Measurements from ENCODE around the gene NBEAL2. TPM values are rescaled to one million over a fixed set of nuclear protein-coding genes. Genes with fewer than 3 reads are reported as not detected.

Gene NBEAL2
- total RNA-seq, 4 donors from 2014 or later, result 128 to 297 (median 185) TPM

DNA sequence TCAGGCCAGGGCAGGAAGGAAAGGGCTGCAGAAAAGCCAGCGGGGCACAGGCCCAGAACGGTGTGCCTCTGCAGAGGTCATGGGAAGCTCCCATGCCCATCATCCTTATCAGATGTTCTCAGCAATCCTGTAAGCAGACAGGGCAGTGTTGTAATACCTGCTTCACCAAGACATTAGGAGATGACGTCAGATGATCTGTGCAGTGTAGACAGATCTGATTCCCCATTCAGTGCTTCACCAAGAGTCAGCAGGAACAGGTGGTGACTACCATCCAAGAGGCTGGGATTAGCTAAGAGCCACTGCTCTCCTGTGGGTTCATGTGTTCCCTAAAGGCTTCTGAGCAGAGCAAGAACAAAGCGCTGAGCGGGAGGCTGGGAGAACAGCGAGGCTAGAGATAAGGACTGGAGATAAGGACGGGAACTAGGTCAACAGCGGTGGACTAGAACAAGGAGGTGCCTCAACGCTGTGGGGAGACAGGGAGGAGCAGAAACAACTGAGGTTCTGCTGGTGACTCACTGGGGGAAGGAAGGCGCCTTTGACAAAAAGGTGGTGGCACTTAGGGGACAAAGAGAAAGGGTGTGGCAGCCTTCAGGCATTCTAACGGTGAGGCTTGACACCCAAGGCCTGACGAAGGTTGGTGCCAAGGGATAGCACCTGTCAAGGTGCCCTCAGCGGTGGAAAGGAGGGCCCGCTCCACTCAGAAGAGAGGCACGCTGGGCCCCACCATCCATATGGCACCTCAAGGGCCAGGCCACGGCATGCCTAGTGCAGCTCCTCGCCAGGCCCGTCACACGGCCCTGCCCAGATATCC lies 31.3 kb upstream of the NBEAL2 start:
- H3K27ac ChIP-seq, result peak overlapping the region; percentile 88 to 96 (median 93)
- no peaks in the 10 kb centered on the region for H3K9me3 ChIP-seq
- TF ChIP-seq, protein P1, sequence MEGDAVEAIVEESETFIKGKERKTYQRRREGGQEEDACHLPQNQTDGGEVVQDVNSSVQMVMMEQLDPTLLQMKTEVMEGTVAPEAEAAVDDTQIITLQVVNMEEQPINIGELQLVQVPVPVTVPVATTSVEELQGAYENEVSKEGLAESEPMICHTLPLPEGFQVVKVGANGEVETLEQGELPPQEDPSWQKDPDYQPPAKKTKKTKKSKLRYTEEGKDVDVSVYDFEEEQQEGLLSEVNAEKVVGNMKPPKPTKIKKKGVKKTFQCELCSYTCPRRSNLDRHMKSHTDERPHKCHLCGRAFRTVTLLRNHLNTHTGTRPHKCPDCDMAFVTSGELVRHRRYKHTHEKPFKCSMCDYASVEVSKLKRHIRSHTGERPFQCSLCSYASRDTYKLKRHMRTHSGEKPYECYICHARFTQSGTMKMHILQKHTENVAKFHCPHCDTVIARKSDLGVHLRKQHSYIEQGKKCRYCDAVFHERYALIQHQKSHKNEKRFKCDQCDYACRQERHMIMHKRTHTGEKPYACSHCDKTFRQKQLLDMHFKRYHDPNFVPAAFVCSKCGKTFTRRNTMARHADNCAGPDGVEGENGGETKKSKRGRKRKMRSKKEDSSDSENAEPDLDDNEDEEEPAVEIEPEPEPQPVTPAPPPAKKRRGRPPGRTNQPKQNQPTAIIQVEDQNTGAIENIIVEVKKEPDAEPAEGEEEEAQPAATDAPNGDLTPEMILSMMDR (IDR thresholded peaks at IDR 0.05), result no peak
- TF ChIP-seq POLR2A (IDR thresholded peaks at IDR 0.05), result peak in 1 of 4 donors; percentile 27
- DNase-seq, result no peak
- H3K4me1 ChIP-seq, result peaks cover 64 to 98% (median 89%) of the 10 kb centered on the region in 3 donors
- 33 to 40% methylated on average over 14 to 15 of the region's 19 CpGs for WGBS, 2 donors
- H3K4me3 ChIP-seq, result peak overlapping the region in 1 of 4 donors; percentile 7
- H3K36me3 ChIP-seq, result peaks cover 0 to 4% (median 0%) of the 10 kb centered on the region in 3 donors
- intact Hi-C loops (cut with DNase I), result no loop called here
- H3K27me3 ChIP-seq, result no peaks in the 10 kb centered on the region

DNA sequence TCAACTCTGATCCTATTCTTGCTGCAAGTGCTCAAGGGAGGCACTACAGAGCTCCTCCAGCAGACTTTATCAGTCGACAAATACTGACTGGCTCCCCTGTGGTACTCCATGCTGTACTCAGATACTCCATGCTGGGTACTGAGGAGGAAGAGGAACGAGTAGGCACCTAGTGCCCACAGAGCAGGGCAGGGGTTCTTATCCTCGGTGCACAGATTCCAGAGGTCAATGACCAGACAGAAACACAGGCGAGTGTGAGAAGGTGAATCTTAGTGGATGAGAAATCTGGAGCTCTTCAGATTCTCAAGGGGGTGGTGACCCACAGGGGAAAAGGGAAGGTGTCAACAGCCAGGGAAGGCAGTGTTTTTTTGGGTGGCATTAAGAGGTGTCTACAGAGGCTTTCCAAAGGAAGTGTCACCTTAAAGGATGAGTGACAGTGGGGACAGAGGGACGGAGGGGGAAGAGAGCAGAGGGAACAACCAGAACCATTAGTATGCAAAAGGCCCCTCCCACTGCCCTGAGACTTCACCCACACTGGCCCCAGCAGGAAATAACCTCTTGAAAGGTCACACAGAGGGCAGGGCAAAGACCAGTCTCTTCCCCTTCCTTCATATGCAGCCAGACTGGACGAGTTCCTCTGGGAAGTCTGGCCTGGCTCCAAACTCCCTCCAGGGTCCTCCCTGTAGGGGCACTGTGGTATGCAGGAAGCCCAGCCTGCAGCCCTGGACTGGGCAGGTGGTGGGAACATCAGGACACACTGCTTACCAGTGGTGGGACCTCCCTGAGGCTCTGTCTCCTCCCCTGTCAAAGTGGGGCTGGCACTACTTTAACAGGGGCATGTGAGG lies 30.4 kb upstream of the NBEAL2 start:
- H3K36me3 ChIP-seq, result peaks cover 0 to 4% (median 0%) of the 10 kb centered on the region in 3 donors
- no peak overlapping the region for H3K4me3 ChIP-seq
- WGBS, 2 donors, result 19 to 24% methylated on average over 3 of the region's 6 CpGs
- peak overlapping the region; percentile 88 to 96 (median 93) for H3K27ac ChIP-seq
- H3K4me1 ChIP-seq, result peaks cover 62 to 98% (median 87%) of the 10 kb centered on the region in 3 donors
- DNase-seq, result no peak
- intact Hi-C loops (cut with DNase I), result no loop called here
- H3K27me3 ChIP-seq, result no peaks in the 10 kb centered on the region
- H3K9me3 ChIP-seq, result no peaks in the 10 kb centered on the region
- TF ChIP-seq, protein P1 (IDR thresholded peaks at IDR 0.05), result no peak
- TF ChIP-seq POLR2A (IDR thresholded peaks at IDR 0.05), result no peak

DNA sequence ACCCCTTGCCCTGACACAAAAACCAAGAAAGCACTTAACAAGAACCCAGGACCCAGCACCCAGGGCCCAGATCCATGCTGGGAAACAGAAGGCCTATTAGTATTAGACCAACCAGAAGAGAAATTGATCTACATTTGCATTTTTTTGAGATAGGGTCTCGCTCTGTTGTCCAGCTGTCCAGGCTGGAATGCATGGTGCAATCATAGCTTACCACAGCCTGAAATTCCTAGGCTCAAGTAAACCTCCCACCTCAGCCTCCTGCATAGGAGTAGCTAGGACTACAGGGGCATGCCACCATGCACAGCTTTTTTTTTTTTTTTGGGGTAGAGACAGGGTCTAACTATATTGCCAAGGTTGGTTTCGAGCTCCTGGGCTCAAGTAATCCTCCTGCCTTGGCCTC lies 29.3 kb upstream of the NBEAL2 start:
- TF ChIP-seq POLR2A (IDR thresholded peaks at IDR 0.05), result no peak
- TF ChIP-seq, protein P1 (IDR thresholded peaks at IDR 0.05), result no peak
- Histone ChIP-seq H3K4me1 (peaks cover 62 to 98% (median 86%) of the 10 kb centered on the region in 3 donors), H3K27ac (peak overlapping the region in 3 of 4 donors; percentile 91 to 96 (median 95)), H3K36me3 (peaks cover 0 to 4% (median 0%) of the 10 kb centered on the region in 3 donors), H3K9me3 (no peaks in the 10 kb centered on the region), H3K27me3 (no peaks in the 10 kb centered on the region), H3K4me3 (no peak overlapping the region)
- intact Hi-C loops (cut with DNase I), result no loop called here
- WGBS, 2 donors, result 89 to 96% methylated on average over 2 of the region's 2 CpGs
- no peak for DNase-seq

DNA sequence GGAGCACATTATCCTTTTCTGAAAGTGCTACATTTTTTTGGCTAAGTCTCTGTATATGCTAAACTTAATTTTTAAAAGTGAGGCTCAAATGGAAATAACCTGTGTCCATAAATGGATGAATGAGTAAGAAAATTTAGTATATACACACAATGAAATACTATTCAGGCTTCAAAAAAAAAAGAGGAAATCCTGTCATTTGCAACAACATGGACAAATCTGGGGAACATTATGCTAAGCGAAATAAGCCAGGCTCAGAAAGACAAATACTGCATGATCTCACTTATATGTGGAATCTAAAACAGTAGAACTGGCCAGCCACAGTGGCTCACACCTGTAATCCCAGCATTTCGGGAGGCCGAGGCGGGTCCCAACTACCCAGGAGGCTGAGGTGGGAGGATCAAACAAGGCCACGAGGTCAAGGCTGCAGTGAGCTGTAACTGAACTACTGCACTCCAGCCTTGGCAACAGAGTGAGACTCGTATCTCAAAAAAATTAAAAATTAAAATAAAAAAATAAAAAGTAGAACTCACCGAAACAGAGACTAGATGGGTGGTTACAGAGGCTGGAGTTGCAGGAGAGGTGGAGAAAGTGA lies 28.7 kb upstream of the NBEAL2 start:
- H3K27ac ChIP-seq, result peak overlapping the region in 3 of 4 donors; percentile 91 to 96 (median 95)
- TF ChIP-seq, protein P1 (IDR thresholded peaks at IDR 0.05), result no peak
- TF ChIP-seq POLR2A (IDR thresholded peaks at IDR 0.05), result no peak
- peaks cover 0 to 4% (median 0%) of the 10 kb centered on the region in 3 donors for H3K36me3 ChIP-seq
- no peaks in the 10 kb centered on the region for H3K27me3 ChIP-seq
- H3K4me3 ChIP-seq, result no peak overlapping the region
- no peaks in the 10 kb centered on the region for H3K9me3 ChIP-seq
- H3K4me1 ChIP-seq, result peaks cover 64 to 98% (median 87%) of the 10 kb centered on the region in 3 donors
- no peak for DNase-seq
- intact Hi-C loops (cut with DNase I), result no loop called here
- 62 to 69% methylated on average over 7 of the region's 7 CpGs for WGBS, 2 donors
